ENCODE data around the gene CCDC6. TPM values are rescaled to one million over a fixed set of nuclear protein-coding genes. Genes with fewer than 3 reads are reported as not detected.

CCDC6 gene
- total and polyA plus RNA-seq, 2 of the 8 experiments (the other 6 are each of a cell fraction or from before 2014, with no cell fraction given) = 42.2 to 74.4 TPM

DNA sequence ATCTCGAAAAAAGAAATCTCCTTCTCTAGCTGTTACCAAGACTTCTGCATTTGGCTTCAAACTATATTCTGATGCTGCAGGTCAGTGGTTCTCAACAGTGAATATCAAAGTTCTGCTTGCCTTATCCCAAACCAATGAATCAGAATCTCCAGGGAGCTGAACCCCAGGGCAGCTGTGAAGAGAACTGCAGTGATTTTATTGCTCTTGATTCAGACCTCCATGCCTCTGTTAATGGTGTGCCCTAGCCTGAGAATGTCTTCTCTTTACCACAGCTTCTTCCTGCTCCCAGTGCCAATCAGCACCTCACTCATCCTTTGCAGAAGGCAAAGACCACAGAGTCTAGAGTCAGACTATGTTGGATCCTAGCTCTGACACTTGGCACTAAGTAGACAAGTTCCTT lies 106.9 kb downstream of the CCDC6 start:
- no peak overlapping the region for H2BK5ac ChIP-seq (ENCODE audit: low read depth, low read length)
- no peak overlapping the region for H4K5ac ChIP-seq (ENCODE audit: insufficient read length, low read depth, low read length)
- H4K20me1 ChIP-seq (replicated peaks in 1 of 2; ENCODE audit: control insufficient read depth in 1 of 2, insufficient read depth in 2 of 2, low read length in 2 of 2) = no peaks in the 10 kb centered on the region
- no peaks in the 10 kb centered on the region for H3K9me3 ChIP-seq (ENCODE audit: insufficient read depth in 2 of 2, low read depth in 1 of 2, low read length in 1 of 2)
- H3K23ac ChIP-seq (ENCODE audit: insufficient read length) = no peak overlapping the region
- H3K18ac ChIP-seq (ENCODE audit: extremely low read depth, low read length) = no peak overlapping the region
- POLR2A ChIA-PET (ENCODE audit: partially characterized antibody) = interaction anchor here (0.9 to 1.1 kb wide), 2 partner anchors 9 to 11 kb away, joined by 3 read pairs; no protein-coding TSS in a partner anchor
- no peaks in the 10 kb centered on the region for H3K79me1 ChIP-seq (ENCODE audit: low read depth, low read length)
- no peak overlapping the region for H4K91ac ChIP-seq (replicated peaks; ENCODE audit: insufficient read length, low read length)
- no peak overlapping the region for H3K4me3 ChIP-seq (ENCODE audit: extremely low read depth in 1 of 4, insufficient read depth in 2 of 4, low read depth in 3 of 4, low read length in 4 of 4)
- H3K4ac ChIP-seq (replicated peaks; ENCODE audit: insufficient read length, low read depth, low read length) = no peak overlapping the region
- H2BK120ac ChIP-seq (replicated peaks; ENCODE audit: low read depth, low read length) = no peak overlapping the region
- no peak overlapping the region for H3K14ac ChIP-seq (ENCODE audit: insufficient read length)
- CTCF ChIA-PET (ENCODE audit: partially characterized antibody) = interaction anchor here (0.7 to 3.1 kb wide), 7 partner anchors 9 to 177 kb away, joined by 3 to 8 read pairs (median 5); no protein-coding TSS in a partner anchor
- H4K8ac ChIP-seq (ENCODE audit: extremely low read depth, insufficient read depth, low read length) = no peak overlapping the region
- peaks cover 7 to 80% (median 34%) of the 10 kb centered on the region in 4 experiments; a peak in 7 of 8 replicates for H3K36me3 ChIP-seq (ENCODE audit: control insufficient read depth in 2 of 4, insufficient read depth in 4 of 4, low read length in 3 of 4)
- H2AFZ ChIP-seq (ENCODE audit: low read length) = no peak overlapping the region
- no peak overlapping the region for H2BK12ac ChIP-seq (ENCODE audit: low read depth, low read length)
- no peaks in the 10 kb centered on the region for H3K27me3 ChIP-seq (replicated peaks in 1 of 4; ENCODE audit: control insufficient read depth in 3 of 4, extremely low read depth in 1 of 4, insufficient read depth in 3 of 4, low read length in 3 of 4)
- 88% methylated on average over 1 of the region's 1 CpG; no CpG with 5 or more reads in 1 of the 2 experiments for WGBS, 2 experiments (ENCODE audit: extremely low coverage in 1 of 2, insufficient coverage in 1 of 2, insufficient read length in 1 of 2, insufficient replicate concordance in 2 of 2, low coverage in 1 of 2, low lambda C conversion rate in 2 of 2, missing lambda C conversion rate in 1 of 2)
- DNase-seq (ENCODE audit: low read depth in 1 of 2, low spot score in 2 of 2) = no peak
- H3K9ac ChIP-seq (replicated peaks in 1 of 4; ENCODE audit: extremely low read depth in 1 of 4, low read depth in 3 of 4, low read length in 3 of 4) = no peak overlapping the region
- no peak overlapping the region for H3K4me2 ChIP-seq (ENCODE audit: insufficient read depth in 1 of 2, low read depth in 2 of 2, low read length in 2 of 2)
- no peaks in the 10 kb centered on the region for H3K23me2 ChIP-seq (ENCODE audit: low read depth, low read length)
- H2BK15ac ChIP-seq (ENCODE audit: low read length) = no peak overlapping the region
- FAIRE-seq = no peak
- peaks cover 0 to 6% (median 2%) of the 10 kb centered on the region in 4 experiments; a peak in 3 of 7 replicates for H3K4me1 ChIP-seq (replicated peaks in 1 of 4; ENCODE audit: control insufficient read depth in 3 of 4, insufficient read depth in 4 of 4, low read length in 3 of 4)
- H3K79me2 ChIP-seq (ENCODE audit: control insufficient read depth in 1 of 2, insufficient read depth in 2 of 2, low read length in 2 of 2) = no peaks in the 10 kb centered on the region
- H2BK20ac ChIP-seq (ENCODE audit: low read length) = no peak overlapping the region
- H2AK5ac ChIP-seq (ENCODE audit: low read depth, low read length) = no peak overlapping the region
- no peak overlapping the region for H3K56ac ChIP-seq (replicated peaks; ENCODE audit: insufficient read length, low read depth, low read length)
- no peak overlapping the region for H3K27ac ChIP-seq (ENCODE audit: low read depth, low read length)

All from H1 (cell line).